ENCODE data around the gene SORCS1.

GRCh38 chr10:106866244-106866845 is 298.2 kb downstream of the SORCS1 start:
- no peak for TF ChIP-seq POLR2AphosphoS5 (IDR thresholded peaks at IDR 0.05; ENCODE audit: low read depth, low read length)
- TF ChIP-seq CTCF (IDR thresholded peaks at IDR 0.05 in 2 of 3, conservative IDR thresholded peaks at IDR 0.05 in 1 of 3; ENCODE audit: borderline replicate concordance in 1 of 3, insufficient read depth in 1 of 3, low read depth in 2 of 3, low read length in 2 of 3), result no peak
- no peak for TF ChIP-seq SP1 (IDR thresholded peaks at IDR 0.05; ENCODE audit: low read depth)
- no peak for TF ChIP-seq TCF7L2 (IDR thresholded peaks at IDR 0.05; ENCODE audit: borderline replicate concordance, extremely low read depth, insufficient read depth, insufficient read length)
- no peak for TF ChIP-seq POLR2A (IDR thresholded peaks at IDR 0.05; ENCODE audit: borderline replicate concordance, extremely low read depth, insufficient read depth, insufficient read length)
- TF ChIP-seq EZH2phosphoT487 (IDR thresholded peaks at IDR 0.05; ENCODE audit: borderline replicate concordance), result no peak
- TF ChIP-seq CEBPB (IDR thresholded peaks at IDR 0.05; ENCODE audit: low read depth), result no peak
- no peak for TF ChIP-seq REST (IDR thresholded peaks at IDR 0.05; ENCODE audit: low read depth)
- no peak for TF ChIP-seq YY1 (IDR thresholded peaks at IDR 0.05; ENCODE audit: extremely low read depth, insufficient replicate concordance, low read depth, low read length)
- no peak for TF ChIP-seq RAD21 (IDR thresholded peaks at IDR 0.05; ENCODE audit: low read depth)
- TF ChIP-seq MAX (IDR thresholded peaks at IDR 0.05), result no peak
- TF ChIP-seq EZH2 (IDR thresholded peaks at IDR 0.05), result no peak
- TF ChIP-seq SIN3A (IDR thresholded peaks at IDR 0.05; ENCODE audit: low read depth), result no peak
- TF ChIP-seq ATF3 (IDR thresholded peaks at IDR 0.05), result no peak

All from HCT116 (cell line).